TTC549 (cell line): ENCODE data around the gene RING1.

Source experiments
- FAIRE-seq: peaks from 2 replicates; lab custom pipeline; 2012; peaks lifted over from hg19 to GRCh38; lab: Jason Lieb, UNC

The RING1 gene

DNA sequence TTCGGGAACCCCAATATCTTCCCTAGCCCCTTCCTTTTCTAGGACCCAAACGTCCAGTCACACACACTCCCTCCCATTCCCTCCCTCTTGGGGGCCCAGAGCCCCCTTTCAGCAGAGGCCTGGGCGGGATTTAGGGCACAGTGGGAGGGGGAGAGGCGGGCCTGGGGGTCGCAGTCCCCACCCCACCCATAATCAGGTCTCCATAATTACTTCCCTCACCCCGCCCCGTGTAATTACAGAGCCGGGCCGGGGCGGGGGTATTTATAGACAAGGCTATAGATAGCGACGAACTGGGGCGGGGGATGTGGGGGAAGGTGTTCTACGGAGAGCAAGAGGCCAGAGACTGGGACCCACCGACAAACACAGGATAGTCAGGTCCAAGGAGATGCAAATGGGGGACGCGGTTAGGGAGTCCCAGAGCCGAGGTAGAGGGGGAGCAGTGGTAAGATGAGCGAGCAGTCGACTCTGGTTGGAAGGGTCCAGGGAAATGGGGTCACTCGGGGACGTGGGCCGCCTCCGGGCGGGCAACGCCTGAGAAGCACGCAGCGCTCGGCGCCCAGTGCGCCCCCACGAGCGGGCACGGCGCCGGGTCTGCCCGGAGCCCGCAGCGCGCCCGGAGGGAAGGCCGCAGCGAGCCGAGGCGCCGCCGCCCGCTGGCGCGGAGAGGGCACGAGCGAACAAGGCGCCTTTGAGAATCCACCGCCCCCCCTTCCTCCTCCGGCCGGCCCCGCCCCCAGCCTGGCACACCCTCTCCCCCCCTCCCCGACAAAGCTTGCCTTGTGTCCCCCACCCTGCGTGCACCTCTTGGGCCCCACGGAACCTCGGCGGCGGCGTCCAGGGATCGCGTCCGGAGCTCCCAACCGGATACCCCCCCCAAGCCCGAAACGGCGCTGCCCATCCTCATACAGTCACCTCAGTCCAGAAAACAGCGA lies 15.4 kb upstream of the RING1 start:
- no peak for FAIRE-seq

DNA sequence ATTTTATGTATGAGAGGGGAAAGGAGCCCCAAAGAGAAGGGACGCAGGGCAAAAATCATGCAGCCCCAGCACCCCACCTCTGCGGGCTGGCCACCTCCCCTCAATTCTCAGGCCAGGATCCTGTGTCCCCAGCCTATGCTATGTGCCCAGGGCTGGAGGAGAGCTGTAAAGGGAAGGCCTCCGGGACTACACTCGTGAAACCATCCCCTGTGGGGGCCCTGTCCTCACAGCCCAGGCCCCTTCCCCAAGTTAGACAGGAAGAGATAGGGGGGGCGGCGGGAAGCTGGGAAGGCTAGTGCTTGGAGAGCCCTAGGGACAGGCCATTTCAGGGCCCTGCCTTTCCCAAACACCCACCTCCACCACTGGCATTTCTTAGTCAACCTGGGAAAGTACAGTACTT lies 14.7 kb upstream of the RING1 start:
- no peak for FAIRE-seq

DNA sequence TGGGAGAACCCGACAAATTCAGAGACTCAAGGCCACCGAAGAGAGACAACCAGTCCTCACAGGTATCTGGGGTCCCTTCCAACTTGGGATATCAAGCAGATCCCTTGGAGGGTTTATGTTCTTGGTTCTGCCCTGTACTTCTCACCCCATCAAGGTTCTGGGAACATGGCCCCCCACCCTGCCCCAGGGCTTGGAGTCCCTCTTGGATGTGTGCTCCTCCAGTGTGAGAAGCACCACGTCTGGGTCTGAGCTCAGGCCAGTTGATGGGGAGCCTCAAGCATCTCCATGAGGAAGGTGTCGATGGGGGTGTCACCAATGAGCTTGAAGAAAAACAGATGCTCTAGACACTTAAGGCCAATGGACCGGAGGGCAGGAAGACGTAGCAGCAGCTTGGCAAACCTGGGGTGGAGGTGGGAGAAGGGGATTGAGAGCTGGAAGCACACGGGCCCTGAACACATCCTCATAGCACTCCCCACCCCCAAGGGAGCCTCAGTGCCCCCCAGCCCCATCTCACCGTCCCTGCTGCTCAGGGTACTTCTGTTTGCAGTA lies 13.8 kb upstream of the RING1 start:
- no peak for FAIRE-seq

DNA sequence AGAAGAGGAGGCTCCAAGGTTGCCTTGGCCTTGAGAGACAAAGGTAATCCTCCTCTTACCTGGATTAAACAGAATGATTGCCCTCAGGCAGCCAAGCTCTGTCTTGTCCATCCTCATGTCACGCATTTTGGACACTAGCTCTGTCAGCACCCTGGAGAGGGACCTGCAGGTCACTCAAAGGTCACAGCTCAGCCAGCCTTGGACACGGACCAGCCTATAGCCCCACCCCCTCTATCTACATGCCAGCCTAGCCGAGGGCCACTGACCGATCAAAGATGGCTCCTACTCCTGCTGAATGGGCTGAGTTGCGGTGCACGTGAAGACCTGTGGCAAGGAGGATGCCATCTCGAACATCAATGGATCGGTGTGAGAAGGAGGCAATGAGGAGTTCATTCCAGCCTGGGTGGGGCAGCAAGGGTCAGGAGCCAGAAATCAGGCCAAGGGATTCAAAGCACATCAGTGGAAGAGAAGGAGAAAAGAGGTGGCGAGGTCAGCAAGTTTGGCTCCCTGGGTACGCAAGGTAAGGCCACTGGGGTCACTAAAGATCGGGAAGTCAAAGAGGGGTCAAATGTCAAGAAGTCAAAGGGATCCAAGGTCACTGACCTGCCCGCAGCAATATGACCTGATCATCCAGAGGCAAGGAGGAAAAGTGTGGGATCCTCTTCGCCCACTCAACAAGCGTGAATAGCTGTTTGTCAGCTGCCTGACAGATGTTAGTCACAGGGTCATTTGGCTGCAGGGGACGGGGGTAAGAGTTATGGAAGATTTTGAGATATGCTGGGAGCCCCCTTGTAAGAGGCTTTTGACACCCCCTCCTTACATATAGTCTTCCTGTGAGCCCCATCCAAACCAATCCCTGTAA lies 12.8 kb upstream of the RING1 start:
- no peak for FAIRE-seq

DNA sequence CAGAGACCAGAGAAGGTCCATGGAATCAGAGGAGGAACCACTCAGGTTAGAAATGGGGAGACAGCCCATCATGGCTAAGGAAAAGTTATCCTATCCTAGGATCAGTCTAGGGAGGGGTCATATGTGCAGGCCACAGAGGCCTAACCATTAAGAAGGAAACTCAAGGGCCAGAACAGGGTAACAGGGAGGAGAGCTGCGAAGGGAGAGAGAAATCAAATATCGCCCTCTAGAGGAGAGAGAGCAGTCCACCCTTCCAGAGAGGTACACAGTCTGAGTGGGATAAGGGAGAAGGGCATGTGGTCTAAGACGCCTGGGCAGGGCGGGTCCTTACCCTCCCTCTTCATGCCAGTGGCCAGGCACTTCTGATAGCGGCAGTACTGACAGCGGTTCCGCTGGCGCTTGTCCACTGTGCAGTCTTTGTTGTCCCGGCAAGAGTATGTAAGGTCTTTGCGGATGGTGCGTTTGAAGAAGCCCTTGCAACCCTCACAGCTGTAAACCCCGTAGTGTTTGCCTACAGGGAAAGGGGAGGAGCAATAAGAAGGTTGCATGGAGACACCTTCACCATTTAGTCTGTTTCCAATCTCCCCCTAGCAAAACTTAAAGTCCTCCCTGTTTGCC lies 10.8 kb upstream of the RING1 start:
- FAIRE-seq: no peak

DNA sequence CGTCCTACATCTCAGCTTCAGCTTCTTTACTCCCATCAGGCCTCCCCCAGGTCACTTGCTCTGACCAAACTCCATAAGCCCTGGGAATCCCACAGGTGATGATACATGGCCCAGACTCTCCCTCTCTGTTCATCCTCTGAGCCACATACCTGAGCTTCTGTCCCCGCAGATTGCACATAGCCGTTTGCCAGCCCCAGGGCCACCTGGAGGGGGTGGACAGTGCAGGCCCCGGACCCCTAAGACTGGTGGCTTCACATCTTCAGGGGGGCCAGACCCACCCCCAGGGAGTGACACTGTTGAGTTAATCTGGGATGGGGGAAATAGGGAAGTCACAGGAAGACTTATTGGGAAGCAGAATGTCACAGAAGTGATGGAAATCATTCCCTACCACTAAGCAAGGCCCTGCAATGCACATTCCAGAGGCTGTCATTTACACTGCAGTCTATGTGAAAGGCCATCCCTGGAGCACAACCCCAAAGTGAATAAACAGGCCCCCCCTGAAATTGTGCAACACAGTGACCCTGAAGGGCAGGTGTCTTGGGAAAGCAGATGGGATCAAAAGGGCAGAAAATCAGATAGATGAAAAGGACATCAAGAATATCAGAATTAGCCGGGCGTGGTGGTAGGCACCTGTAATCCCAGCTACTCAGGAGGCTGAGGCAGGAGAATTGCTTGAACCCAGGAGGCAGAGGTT lies 10.0 kb upstream of the RING1 start:
- FAIRE-seq: no peak

DNA sequence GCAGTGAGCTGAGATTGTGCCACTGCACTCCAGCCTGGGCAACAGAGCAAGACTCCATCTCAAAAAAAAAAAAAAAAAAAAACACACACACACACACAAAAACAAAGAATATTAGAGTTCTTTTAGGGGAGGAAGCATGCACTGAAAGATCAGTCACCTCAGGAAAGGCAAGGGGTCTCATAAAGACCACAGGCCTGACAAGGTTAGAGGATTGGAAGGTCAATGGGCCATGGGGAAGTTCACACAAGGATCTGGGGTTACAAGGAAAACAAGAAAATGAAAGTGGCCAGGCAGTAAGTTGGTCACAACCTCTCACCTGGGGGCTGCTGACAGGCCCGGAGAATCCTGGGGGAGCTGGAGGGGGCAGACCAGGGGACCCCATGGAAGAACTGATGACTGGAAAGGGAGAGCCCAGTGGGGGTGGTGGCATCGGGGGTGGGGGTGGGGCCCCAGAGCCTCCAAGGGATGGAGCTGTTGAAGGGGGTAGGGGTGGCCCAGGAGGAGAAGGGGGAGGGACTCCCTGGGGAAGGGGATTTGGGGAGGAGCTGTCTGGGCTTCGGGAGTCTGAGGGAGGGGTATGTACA lies 9.4 kb upstream of the RING1 start:
- no peak for FAIRE-seq

DNA sequence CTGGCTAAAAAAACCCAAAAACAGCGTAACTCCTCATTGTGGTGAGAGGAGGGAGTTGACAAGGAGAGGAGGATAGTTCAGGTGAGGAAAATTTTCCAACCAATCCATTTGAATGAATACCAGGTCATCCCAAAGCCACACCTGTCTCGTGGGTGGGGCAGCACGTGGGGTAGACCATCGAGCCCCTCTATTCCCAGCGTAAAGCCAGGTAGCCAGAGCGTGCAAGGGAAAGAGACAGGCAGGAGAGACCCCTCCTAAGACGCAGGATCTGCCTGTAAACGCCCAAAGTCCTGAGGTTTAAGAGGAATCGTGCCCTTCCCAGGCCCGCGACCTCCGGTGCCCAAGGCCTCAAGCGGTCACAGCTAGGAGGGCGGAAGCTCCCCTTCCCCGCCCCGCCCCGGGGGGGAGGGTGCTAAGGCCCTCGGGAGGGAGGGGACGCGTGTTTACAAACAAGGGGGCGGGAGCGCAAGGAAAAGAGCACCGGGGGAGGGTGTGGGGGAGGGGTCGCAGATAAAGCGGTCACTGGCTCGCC lies 8.5 kb upstream of the RING1 start:
- no peak for FAIRE-seq

DNA sequence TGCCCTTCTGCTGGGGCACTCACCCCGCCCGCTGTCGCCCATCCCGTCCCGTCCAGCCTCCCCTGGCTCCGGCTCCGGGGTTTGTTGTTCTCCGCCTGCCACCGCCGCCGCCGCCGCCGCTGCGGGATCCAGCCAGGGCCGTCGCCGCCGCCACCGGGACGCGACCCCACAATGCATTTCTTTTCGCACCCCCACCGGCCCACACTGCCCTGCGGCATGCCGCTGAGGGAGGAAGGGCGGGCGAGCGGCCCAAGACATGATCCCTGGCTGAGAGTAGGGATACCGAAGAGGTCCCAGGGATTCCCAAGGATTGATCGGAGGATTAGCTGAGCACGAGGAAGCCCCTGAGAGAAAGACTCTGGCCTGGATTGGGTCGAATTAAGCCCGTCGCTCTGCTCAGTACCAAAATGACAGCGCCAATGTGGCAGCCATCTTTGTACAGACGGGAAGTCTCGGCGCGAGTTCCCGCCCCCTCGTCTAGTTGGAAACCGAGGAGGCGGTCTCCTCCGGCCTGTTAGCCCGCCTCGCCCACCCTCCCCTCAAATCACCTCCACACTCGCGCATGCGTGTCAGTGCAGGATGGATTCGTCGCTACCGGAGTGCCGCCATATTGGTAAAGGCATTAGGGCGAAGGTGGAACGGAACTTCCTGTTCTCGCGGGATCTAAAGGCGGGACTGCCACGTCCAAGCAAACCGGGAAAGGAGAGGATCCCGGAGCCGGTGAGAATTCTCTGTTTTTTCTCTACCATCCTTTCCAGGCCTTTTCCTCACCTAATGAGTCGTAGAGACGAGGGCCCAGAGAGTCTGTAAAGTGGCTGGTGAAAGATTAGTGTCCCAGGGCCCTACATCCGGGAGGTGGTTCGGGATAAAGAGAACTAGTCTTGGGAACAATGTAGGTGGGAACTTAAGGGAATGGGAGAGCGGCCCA lies 7.8 kb upstream of the RING1 start, which contains the start of the genes RXRB and SLC39A7:
TSS of gene RXRB (minus strand) at position 447 of the 928 bp plus-strand sequence. CDS start at position 258, 189 bp downstream.
TSS of gene SLC39A7 (plus strand) at position 649 of the 928 bp plus-strand sequence. CDS start 379 bp downstream, outside the sequence.
- FAIRE-seq: peak; percentile 33

DNA sequence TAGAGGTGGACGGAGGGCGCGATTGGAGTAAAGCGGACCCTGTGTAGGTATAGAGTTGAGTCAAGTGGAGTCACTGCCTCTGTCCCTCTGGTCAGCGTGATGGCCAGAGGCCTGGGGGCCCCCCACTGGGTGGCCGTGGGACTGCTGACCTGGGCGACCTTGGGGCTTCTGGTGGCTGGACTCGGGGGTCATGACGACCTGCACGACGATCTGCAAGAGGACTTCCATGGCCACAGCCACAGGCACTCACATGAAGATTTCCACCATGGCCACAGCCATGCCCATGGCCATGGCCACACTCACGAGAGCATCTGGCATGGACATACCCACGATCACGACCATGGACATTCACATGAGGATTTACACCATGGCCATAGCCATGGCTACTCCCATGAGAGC lies 7.2 kb upstream of the RING1 start:
- FAIRE-seq: no peak

DNA sequence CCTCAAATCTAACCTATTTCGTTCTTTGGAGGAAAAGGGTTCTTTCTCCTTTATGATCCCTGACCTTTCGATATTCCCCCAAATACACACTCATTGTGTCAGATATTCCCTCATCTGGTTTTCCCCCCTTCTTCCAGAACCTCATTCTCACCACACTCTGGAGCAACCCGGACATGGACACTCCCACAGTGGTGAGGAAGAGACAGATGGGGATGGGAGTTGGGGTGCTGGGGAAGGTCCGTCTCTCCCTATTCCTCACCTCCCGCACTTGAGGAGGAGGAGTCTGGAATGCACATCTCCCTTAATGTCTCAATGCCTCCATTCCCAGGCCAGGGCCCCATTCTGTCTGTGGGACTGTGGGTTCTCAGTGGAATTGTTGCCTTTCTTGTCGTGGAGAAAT lies 6.4 kb upstream of the RING1 start:
- no peak for FAIRE-seq

DNA sequence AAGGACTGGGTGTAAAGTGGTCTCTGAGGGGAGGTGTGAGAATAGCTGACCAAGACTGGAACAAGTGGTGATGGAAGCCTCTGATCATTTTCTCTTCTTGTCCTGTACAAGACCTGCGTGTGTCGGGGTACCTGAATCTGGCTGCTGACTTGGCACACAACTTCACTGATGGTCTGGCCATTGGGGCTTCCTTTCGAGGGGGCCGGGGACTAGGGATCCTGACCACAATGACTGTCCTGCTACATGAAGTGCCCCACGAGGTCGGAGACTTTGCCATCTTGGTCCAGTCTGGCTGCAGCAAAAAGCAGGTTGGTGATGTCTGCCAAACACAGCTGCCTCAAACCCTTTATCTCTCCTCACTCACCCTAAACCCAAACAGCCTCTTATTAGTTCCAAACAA lies 5.5 kb upstream of the RING1 start:
- no peak for FAIRE-seq

DNA sequence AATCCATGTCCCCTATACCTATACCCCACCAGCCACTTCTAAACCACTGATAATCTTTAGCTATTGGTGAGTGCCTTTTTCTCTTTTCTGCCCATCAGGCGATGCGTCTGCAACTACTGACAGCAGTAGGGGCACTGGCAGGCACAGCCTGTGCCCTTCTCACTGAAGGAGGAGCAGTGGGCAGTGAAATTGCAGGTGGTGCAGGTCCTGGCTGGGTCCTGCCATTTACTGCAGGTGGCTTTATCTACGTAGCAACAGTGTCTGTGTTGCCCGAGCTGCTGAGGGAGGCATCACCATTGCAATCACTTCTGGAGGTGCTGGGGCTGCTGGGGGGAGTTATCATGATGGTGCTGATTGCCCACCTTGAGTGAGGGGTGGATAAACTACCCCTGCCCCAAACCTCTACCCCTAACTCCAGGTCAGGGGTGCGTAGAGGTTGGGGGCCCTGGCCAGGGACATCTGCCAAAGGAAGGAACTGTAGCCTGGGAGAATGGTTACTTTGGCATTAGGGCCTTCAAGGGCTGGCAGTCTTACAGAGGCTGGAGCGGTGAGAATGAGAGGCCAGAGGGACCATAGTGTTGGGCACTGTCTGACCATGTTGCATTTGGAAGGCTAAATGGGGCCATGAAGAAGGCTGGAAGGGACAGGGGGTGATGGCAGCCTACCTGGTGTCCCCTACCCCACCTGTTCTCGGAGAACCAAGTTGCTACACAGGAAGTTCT lies 4.7 kb upstream of the RING1 start:
- FAIRE-seq: no peak

DNA sequence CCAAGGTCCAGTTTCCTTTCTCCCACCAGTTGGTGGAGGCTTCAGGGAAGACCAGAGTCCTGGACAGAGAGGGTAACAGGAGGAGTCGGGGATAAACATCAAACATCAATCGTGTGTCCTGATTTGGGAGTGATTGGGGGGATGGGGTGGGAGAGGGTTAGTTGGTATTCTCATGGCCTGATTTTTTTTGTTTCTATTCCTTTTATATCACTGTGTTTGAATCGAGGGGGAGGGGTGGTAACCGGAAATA lies 4.2 kb upstream of the RING1 start:
- FAIRE-seq: no peak

DNA sequence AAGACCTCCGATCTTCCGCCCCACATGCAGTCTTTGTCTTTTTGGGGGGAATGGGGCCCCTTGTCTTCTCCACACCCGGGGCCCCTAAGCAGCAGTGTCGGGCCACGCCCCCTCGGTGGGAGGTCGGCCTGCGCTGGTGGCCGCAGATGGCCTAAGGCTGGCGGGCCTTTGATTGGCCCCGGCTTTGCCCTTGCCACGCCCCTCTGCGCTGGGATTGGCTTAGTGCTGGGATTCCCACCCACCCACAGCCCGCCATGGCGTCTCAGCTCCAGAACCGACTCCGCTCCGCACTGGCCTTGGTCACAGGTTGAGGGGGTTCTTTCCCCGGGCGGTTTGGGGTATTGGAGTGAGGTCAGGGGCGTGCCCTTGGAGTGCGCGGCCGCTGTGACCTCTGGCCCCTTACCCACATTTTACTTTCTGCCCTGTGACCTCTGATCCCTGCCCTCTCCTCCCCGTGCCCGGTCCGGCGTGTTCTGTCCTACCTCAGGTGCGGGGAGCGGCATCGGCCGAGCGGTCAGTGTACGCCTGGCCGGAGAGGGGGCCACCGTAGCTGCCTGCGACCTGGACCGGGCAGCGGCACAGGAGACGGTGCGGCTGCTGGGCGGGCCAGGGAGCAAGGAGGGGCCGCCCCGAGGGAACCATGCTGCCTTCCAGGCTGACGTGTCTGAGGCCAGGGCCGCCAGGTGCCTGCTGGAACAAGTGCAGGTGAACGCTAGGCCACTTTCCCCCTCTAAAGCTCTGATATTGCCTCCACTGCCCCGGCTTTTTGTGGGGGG lies 3.7 kb upstream of the RING1 start, which contains the start of gene HSD17B8:
TSS of gene HSD17B8 (plus strand) at position 241 of the 776 bp plus-strand sequence. CDS start at position 255, 14 bp downstream.
- no peak for FAIRE-seq

DNA sequence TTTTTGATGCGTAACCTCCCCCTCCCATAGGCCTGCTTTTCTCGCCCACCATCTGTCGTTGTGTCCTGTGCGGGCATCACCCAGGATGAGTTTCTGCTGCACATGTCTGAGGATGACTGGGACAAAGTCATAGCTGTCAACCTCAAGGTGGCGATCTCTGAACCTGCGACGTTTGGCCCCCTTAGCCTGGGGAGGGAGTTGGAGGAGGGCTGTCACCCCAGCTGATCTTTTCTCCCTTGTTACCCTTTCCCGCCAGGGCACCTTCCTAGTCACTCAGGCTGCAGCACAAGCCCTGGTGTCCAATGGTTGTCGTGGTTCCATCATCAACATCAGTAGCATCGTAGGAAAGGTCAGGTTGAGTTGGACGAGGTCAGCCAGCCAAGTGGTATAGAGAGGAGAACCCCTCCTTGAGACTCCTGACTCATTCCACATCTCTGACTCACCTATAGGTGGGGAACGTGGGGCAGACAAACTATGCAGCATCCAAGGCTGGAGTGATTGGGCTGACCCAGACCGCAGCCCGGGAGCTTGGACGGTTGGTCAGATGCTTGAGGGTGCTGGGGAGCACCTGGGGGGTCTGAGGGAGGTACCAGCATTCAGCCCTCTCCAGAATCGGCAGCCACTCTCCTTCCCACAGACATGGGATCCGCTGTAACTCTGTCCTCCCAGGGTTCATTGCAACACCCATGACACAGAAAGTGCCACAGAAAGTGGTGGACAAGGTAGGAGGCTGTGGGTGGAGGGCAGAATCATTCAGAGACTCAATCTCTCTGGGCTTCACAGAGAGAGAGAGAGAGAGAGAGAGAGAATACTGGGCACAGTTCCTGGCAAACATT lies 2.9 kb upstream of the RING1 start:
- no peak for FAIRE-seq

DNA sequence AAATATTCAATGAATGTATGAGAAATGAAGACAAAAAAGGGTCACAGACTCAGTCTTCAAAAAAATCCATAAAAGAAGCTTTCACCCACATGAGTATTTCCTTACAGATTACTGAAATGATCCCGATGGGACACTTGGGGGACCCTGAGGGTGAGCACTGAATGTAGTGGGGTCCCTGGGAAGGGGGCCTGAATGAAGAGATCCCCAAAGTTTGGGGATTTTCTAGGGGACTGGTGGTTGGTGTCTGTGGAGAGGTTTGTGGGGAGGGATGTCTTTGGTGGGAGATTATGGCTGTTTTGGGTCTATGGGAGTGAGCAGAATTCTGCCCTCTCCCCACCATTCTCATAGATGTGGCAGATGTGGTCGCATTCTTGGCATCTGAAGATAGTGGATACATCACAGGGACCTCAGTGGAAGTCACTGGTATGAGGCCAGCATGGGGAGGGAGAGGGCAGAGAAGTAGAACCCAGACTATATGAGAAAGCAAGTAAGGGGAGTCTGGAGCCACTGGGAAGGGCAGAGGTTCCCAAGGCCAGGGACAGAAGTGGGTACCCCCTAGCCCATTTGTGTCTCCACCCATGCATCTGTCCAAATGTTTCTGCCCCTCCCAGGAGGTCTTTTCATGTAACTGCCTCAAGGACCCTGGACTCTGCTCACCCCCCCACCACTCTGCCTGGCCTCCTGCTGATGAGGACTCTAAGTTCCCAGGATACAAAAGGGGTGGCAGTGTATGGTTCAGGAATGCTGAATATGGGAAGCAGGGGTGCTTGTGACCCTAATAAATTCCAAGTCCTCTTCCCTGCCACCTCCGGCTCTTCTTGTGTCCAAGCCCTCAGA lies 2.1 kb upstream of the RING1 start:
- FAIRE-seq: no peak
